GM21576 (cell line): ENCODE data around the gene ARHGEF17.
"Not testable (repeated sequence)": the region's sequence is repeated elsewhere in the genome, so short reads cannot be mapped to it uniquely, and the experiment has no call there.

ENCODE experiments used
- ATAC-seq: cut with Tn5 transposase; IDR thresholded peaks from one replicate; pipeline ENCODE4 v1.9.1; 2021; ENCODE audit warnings: mild to moderate bottlenecking, moderate library complexity; ENCODE audit not compliant: unreplicated experiment

The ARHGEF17 gene

GRCh38 chr11:73308003-73308960 is at the start of gene ARHGEF17:
Gene ARHGEF17 (plus strand): TSS chr11:73308276. CDS start chr11:73308639, 363 bp downstream.
- peak; percentile 15 for ATAC-seq

GRCh38 chr11:73259406-73260126 is 48.5 kb upstream of the ARHGEF17 start:
- ATAC-seq = no peak

GRCh38 chr11:73260127-73260457 is 48.0 kb upstream of the ARHGEF17 start:
- no peak for ATAC-seq

DNA sequence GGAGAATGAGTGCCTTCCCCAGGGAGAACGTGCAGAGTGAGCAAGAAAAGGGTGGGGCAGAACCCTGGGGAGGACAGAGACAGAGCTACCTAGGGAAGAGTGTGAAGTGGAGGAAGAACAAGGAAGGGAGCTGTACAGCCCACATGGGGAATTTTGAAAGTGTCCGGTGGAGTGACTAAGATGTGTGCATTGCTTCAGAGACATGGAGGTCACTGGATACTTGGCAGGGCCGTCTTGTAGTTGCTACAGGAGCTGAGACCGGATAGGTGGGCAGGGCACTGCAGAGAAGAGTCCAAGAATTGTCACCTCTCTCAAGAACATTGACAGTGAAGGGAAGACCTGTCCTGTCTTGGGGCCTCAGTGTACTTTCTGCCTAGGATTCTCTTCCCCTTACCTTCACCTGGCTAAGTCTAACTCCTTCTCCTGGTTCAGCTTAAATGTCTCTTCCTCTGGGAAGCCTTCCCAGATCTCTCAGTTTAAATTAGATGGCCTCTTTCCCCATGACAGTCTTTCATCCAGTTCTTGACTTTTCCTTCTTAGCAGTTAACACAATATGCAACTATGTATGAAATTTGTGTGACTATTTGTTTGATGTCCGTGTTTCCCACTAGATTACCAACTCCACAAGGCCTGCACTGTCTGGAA is 45.1 kb upstream of the ARHGEF17 start:
- ATAC-seq = no peak

DNA sequence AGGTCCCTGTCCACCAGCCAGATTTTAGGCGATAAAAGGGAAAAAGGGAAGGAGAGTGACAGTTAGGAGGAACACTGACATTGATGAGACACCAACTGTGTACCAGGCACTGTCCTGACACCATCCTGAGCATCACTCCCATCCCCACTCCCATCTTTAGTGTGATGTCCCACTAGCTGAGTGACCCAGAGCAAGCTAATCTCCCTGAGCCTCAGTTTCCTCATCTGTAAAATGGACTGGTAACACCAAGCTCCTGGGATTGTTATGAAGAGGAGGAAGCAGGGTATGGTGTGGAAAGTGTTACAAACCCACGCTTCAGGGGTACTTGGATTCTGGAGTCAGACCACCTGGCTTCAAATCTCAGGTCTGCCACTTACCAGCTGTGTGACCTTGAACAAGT is 44.4 kb upstream of the ARHGEF17 start:
- ATAC-seq = no peak

DNA sequence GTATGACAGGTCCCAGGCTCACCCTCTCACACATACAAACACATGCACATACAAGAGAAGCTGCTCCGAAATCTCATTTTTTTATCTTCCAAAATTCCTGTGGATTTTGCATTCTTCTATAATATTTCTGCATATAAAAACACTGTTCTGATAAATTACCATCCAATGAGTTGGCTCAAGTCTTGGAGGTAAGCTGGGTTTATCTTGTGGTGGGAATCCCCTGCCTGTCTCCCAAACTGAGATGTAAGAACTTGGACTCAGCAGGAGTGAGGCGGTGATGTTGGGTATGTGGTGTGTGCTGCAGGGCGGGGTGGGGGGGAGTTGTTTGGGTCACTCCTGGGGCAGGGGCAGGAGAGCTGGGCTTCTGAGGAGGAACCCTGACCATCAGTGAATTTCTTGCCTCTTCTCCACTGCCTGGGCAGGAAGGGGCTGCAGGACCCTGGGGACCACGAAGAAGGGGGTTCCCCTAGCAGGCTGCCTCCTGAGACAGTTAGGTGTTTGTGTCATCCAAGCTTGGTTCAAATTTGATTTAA is 42.7 kb upstream of the ARHGEF17 start:
- no peak for ATAC-seq

DNA sequence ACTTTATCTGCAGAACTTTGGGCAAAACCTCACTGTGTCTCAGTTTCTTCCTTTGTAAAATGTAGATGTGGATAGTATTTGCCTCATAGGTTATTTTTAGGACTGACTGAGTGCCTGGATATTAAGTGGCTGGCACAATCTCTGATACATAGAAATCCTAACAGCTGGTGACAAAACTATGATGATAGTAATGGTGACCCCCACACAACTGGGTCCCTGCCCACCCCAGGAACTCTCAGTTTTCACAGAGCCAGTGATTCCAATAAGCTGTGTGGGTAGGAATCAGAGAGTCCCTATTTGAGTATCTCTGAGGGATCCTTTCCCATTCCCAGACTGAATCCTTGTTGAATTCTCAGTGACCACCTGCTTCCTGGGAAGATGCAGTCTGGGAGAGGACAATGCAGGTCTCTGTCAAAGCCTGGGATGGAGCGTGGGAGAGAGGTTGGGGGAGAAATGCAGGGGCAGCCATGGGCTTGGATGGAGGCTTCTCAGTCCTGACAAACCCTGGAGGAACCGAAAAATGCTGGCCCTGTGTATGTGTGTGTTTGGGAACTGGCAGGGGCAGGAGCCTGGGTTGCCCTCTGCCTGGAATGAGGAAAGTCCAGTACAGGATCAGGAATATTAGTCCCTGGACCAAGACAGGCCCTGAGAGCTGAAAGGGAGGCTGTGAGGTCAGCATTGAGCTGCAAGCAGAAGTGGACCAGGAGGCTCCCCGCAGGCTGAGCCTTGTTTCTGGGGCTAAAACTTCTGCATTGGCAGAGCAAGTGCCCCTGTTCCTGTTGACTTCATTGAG is 42.0 kb upstream of the ARHGEF17 start:
- no peak for ATAC-seq

DNA sequence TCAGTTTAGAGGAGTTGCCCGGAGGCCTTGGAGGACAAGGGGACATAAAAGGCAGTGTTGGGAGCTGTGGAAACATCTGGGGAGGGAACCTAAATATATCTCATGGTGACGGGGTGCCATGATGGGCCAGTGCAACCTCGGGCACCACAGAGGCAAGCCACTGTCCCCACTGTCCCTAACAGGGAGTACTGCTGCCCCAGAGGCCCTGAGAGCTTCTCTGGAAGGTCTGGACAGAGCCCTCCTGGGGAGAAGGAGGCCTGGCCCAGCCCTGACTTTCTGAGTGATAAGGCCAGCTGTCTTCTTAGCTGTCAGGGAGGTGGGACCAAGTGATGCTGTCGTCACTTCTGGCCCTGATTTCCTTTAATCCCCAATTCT is 41.4 kb upstream of the ARHGEF17 start:
- no peak for ATAC-seq

DNA sequence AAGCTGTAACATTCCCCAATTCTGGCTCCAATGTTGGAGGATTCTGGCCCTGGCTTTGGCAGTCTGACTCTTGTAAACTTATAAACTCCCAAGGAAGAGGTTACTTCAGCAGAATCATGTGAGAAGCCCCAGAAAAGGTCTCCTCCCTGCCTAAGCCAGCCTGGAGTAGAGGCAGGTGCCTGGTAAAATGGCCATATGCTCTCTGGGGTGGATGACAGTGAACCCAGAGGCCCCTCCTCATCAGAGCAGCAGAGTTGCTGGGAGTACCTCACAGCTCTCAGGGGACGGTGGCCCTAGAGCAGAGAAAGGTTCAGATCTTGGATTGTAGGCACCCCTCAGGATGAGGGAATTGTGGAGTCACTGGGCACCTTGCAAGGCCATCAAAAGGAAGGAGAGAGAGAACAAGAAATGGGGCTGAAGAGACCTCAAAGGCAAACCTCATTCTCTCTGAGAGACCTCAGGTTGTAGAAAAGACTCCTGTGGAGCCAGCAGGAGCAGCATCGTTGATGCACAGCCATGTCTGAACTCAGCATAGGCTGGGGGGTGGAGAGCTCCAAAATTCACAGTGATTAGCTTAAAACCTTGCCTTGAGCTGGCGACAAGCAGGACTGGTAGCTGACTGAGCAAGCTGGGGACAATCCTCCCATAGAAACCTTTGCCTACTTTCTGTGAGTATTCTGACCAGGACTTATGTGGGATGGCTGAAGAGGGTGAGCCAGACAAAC is 40.8 kb upstream of the ARHGEF17 start:
- ATAC-seq = no peak

DNA sequence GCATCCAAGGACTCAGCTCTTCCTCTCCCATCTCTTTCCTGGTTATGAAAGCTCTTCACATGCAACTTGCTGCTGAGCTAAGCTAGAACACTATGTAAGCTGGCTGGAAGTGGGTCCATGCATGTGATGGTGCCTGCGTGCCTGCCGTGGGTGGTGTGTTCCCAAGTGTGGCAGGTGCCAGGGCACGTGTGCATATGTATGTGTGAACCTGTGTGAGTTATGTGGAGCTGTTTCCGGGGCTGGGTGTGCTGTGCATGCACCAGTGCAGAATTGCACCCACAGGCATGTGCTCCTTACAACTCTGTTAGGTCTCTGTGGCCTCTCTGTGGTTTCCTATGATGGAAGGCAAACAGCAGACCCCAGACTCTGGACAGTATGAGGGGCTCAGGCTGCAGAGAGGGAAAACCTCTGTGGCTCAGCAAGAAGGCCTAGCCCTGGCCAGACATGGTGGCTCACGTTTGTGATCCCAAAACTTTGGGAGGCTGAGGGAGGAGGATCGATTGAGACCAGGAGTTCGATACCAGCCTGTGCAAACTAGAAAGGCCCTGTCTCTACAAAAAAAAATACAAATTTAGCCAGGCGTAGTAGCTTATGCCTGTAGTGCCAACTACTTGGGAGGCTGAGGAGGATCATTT is 40.1 kb upstream of the ARHGEF17 start:
- ATAC-seq = no peak

GRCh38 chr11:73268671-73269271 is 39.3 kb upstream of the ARHGEF17 start:
- no peak for ATAC-seq

DNA sequence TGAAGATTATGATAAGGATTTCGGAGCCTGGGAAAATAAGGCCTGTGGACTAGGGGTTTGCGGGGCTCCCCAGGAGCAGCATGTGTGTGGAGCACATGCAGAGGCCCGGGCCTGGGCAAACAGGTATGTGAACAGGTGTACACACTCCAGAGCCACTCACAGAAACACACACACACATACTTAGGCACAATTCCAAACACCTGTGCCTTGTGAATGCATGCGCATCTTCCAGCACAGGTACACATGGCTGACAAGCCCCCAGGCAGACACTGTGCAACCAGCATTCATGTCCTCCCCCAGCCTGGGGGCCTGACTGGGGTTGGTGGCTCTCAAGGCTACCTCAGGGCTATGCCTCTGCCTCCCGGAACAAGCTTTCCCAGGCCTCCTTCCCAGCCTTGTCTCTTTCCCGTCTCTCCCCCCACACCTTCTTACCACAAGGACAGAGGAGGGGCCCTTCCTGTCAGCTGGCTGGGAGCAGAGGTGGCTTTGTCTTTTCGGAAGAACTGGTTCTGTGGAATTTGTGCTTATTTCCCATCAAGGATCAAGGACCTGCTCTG is 38.5 kb upstream of the ARHGEF17 start:
- no peak for ATAC-seq

GRCh38 chr11:73270016-73270854 is 37.8 kb upstream of the ARHGEF17 start:
- no peak for ATAC-seq

GRCh38 chr11:73270855-73271477 is 37.1 kb upstream of the ARHGEF17 start:
- ATAC-seq = no peak

- ATAC-seq = not testable (repeated sequence)
These were observed 36.6 kb upstream of the ARHGEF17 start for GRCh38 chr11:73271478-73271865.

DNA sequence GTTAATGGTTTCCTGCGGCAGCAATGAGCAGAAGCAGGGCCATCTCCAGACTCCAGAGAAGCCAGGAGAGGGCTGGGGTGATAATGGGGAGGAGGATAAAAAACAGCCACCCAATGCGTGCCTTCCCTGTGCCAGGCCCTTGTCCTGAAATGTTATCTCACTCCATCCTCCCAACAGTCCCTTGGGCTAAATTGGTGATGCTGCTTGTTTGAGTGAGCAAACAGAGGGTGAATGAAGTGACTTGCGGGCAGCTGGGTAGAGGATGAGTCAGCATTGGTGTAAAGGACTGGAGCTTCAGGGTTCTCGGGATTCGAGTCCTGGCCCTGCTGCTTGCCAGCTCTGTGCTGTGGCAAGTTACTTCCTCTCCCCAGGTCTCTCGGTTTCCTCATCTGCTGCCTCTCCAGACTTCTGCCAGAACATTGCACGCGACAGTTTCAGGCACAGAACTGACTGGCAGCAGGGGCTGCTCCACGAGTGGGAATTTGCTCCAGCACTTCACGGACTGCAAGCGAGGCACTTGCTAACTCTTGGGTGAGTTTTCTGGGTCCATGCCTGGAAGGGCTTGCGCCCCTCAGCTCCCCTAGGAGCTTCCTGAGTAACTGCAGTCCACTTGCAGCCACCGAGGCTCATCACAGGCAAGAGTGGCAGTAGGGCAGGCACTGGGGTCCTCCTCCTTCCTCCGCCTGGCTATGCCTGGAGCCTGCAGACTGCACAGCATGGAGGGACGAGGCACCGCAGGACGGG is 36.0 kb upstream of the ARHGEF17 start, which contains the start of gene P2RY6:
P2RY6 (plus strand) TSS at position 403 of the 744 bp plus-strand sequence. CDS start 24,181 bp downstream, outside the sequence.
- no peak for ATAC-seq

- ATAC-seq = no peak
These were observed 35.4 kb upstream of the ARHGEF17 start for GRCh38 chr11:73272680-73273038.
